NB4 (cell line): ENCODE data around the gene PBX1.

Source experiments
- POLR2A ChIP-seq: IDR thresholded peaks from 2 replicates; pipeline ENCODE4 v1.6.1; 2011; ENCODE audit warnings: mild to moderate bottlenecking; ENCODE audit not compliant: insufficient read length; ENCODE audit errors: extremely low read depth
- TF ChIP-seq, protein P1 (sequence below): IDR thresholded peaks from one replicate; pipeline ENCODE4 v1.5.1; 2012; ENCODE audit warnings: low read depth, low read length

DNA sequence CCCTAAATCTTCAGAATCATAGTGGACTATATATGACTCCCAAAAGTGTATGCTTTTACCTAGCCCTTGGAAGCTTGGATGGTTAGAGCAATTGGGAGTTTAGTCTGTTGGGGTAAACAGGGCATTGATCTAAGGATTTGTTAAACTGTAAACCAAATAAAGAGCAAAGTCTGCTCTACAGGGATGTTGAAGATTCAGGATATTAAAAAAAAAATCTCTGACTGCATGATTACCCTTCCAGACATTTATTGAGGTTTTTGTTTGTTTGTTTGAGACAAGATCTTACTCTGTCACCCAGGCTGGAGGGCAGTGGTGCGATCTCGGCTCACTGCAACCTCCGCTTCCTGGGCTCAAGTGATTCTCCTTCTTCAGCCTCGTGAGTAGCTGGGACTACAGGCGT, 31.6 kb downstream of the PBX1 start:
- no peak for TF ChIP-seq POLR2A
- TF ChIP-seq, protein P1, sequence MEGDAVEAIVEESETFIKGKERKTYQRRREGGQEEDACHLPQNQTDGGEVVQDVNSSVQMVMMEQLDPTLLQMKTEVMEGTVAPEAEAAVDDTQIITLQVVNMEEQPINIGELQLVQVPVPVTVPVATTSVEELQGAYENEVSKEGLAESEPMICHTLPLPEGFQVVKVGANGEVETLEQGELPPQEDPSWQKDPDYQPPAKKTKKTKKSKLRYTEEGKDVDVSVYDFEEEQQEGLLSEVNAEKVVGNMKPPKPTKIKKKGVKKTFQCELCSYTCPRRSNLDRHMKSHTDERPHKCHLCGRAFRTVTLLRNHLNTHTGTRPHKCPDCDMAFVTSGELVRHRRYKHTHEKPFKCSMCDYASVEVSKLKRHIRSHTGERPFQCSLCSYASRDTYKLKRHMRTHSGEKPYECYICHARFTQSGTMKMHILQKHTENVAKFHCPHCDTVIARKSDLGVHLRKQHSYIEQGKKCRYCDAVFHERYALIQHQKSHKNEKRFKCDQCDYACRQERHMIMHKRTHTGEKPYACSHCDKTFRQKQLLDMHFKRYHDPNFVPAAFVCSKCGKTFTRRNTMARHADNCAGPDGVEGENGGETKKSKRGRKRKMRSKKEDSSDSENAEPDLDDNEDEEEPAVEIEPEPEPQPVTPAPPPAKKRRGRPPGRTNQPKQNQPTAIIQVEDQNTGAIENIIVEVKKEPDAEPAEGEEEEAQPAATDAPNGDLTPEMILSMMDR: no peak
